Renal cortical epithelial cell (primary cell): ENCODE data around the gene ELOVL3. TPM values are rescaled to one million over a fixed set of nuclear protein-coding genes. Genes with fewer than 3 reads are reported as not detected.

Source experiments
- DNase-seq: peaks from one replicate; pipeline ENCODE4 v3.0.0-alpha.2; 2011; ENCODE audit warnings: low read depth
- total RNA-seq: library from RNA; depleted of rRNA; stranded (reverse); fragments of >200 nt; gene quantifications from 2 replicates; pipeline ENCODE4 v1.2.3, GENCODE V29; 2014

The ELOVL3 gene
- total RNA-seq, 1 donor from 2014 or later: 1.3 TPM

GRCh38 chr10:102226542-102226870 is 407 bp downstream of the ELOVL3 start:
- DNase-seq: no peak

- peak; percentile 57 for DNase-seq
Observed at GRCh38 chr10:102227050-102227449, 951 bp downstream of the ELOVL3 start.

GRCh38 chr10:102229810-102230263 is 3.7 kb downstream of the ELOVL3 start:
- peak; percentile 57 for DNase-seq

- DNase-seq: no peak
Observed at GRCh38 chr10:102230264-102230860, 4.3 kb downstream of the ELOVL3 start.

GRCh38 chr10:102230861-102231356 is 4.8 kb downstream of the ELOVL3 start:
- DNase-seq: no peak

GRCh38 chr10:102231357-102232318 is 5.5 kb downstream of the ELOVL3 start:
- DNase-seq: no peak

- DNase-seq: no peak
Observed at GRCh38 chr10:102233997-102234396, 7.9 kb downstream of the ELOVL3 start.

GRCh38 chr10:102234888-102235597 is 8.9 kb downstream of the ELOVL3 start:
- DNase-seq: no peak

GRCh38 chr10:102235598-102235920 is 9.5 kb downstream of the ELOVL3 start:
- DNase-seq: peak; percentile 70

GRCh38 chr10:102236006-102236405 is 9.9 kb downstream of the ELOVL3 start:
- no peak for DNase-seq

- no peak for DNase-seq
Observed at GRCh38 chr10:102237711-102238252, 11.7 kb downstream of the ELOVL3 start.

GRCh38 chr10:102240467-102241031 is 14.4 kb downstream of the ELOVL3 start:
- DNase-seq: no peak

GRCh38 chr10:102241032-102241443 is 14.9 kb downstream of the ELOVL3 start:
- no peak for DNase-seq

- DNase-seq: peak; percentile 79
Observed at GRCh38 chr10:102241444-102242117, 15.5 kb downstream of the ELOVL3 start, which contains the start of gene PITX3. Gene PITX3, minus strand, starts transcription at chr10:102241512. Its CDS starts 9,432 bp downstream, at chr10:102232080.

GRCh38 chr10:102242118-102242485 is 16.0 kb downstream of the ELOVL3 start:
- DNase-seq: no peak

- DNase-seq: no peak
Observed at GRCh38 chr10:102243309-102243708, 17.2 kb downstream of the ELOVL3 start.

- peak; percentile 100 for DNase-seq
Observed at GRCh38 chr10:102245082-102245931, 19.2 kb downstream of the ELOVL3 start, which contains the start of gene GBF1. Gene GBF1, plus strand, starts transcription at chr10:102245532. Its CDS starts 13,407 bp downstream, at chr10:102258939.

GRCh38 chr10:102245932-102246251 is 19.8 kb downstream of the ELOVL3 start:
- no peak for DNase-seq

GRCh38 chr10:102246261-102246660 is 20.2 kb downstream of the ELOVL3 start:
- no peak for DNase-seq

- DNase-seq: no peak
Observed at GRCh38 chr10:102247734-102248133, 21.6 kb downstream of the ELOVL3 start.
